KOPT-K1 (cell line): ENCODE measurements around the gene TOR1AIP2.
"Not testable (repeated sequence)": the region's sequence is repeated elsewhere in the genome, so short reads cannot be mapped to it uniquely, and the experiment has no call there.

Source experiments
- H3K27ac ChIP-seq: fragments of 200-600 bp; sonication (generic); 2 replicates; pipeline ENCODE4 v1.5.1; 2016; ENCODE audit warnings: antibody characterized with exemption, mild to moderate bottlenecking, low read depth, low read length; ENCODE audit not compliant: poor library complexity, severe bottlenecking
- H3K36me3 ChIP-seq: fragments of 200-600 bp; sonication (generic); 2 replicates; pipeline ENCODE4 v1.5.1; 2017; ENCODE audit warnings: antibody characterized with exemption, mild to moderate bottlenecking, low read length, moderate library complexity; ENCODE audit not compliant: insufficient read depth
- H3K9me3 ChIP-seq: fragments of 200-600 bp; sonication (generic); 2 replicates; pipeline ENCODE4 v1.5.1; 2017; ENCODE audit warnings: antibody characterized with exemption, low read length, mild to moderate bottlenecking; ENCODE audit not compliant: insufficient read depth, poor library complexity, severe bottlenecking

Gene TOR1AIP2

GRCh38 chr1:179809506-179810366, 67.9 kb downstream of the TOR1AIP2 start:
- Histone ChIP-seq H3K27ac (no peak overlapping the region), H3K9me3 (no peaks in the 10 kb centered on the region)

GRCh38 chr1:179808503-179808902, 69.1 kb downstream of the TOR1AIP2 start:
- no peak overlapping the region for H3K27ac ChIP-seq
- no peaks in the 10 kb centered on the region for H3K36me3 ChIP-seq
- H3K9me3 ChIP-seq = no peaks in the 10 kb centered on the region

More at GRCh38 chr1:179809506-179810366, 67.9 kb downstream of the TOR1AIP2 start:
- no peaks in the 10 kb centered on the region for H3K36me3 ChIP-seq

- Histone ChIP-seq H3K36me3 (no peaks in the 10 kb centered on the region), H3K27ac (no peak overlapping the region), H3K9me3 (no peaks in the 10 kb centered on the region)
Observed at GRCh38 chr1:179807691-179808485, 69.7 kb downstream of the TOR1AIP2 start.

- Histone ChIP-seq H3K9me3 (no peaks in the 10 kb centered on the region), H3K36me3 (no peaks in the 10 kb centered on the region), H3K27ac (no peak overlapping the region)
Observed at GRCh38 chr1:179807291-179807690, 70.3 kb downstream of the TOR1AIP2 start.

GRCh38 chr1:179806333-179806732, 71.3 kb downstream of the TOR1AIP2 start:
- Histone ChIP-seq H3K9me3 (no peaks in the 10 kb centered on the region), H3K36me3 (no peaks in the 10 kb centered on the region), H3K27ac (no peak overlapping the region)

- Histone ChIP-seq H3K36me3 (no peaks in the 10 kb centered on the region), H3K9me3 (no peaks in the 10 kb centered on the region), H3K27ac (no peak overlapping the region)
Observed at GRCh38 chr1:179805291-179806195, 72.1 kb downstream of the TOR1AIP2 start.

GRCh38 chr1:179804417-179804816, 73.2 kb downstream of the TOR1AIP2 start:
- H3K9me3 ChIP-seq, H3K36me3 ChIP-seq, H3K27ac ChIP-seq: not testable (repeated sequence)

- H3K36me3 ChIP-seq = no peaks in the 10 kb centered on the region
- H3K27ac ChIP-seq = no peak overlapping the region
- no peaks in the 10 kb centered on the region for H3K9me3 ChIP-seq
Observed at GRCh38 chr1:179803918-179804317, 73.7 kb downstream of the TOR1AIP2 start.

GRCh38 chr1:179803104-179803503, 74.5 kb downstream of the TOR1AIP2 start:
- H3K9me3 ChIP-seq = no peaks in the 10 kb centered on the region
- H3K27ac ChIP-seq = no peak overlapping the region
- H3K36me3 ChIP-seq = no peaks in the 10 kb centered on the region

- H3K36me3 ChIP-seq = no peaks in the 10 kb centered on the region
- H3K9me3 ChIP-seq = no peaks in the 10 kb centered on the region
- H3K27ac ChIP-seq = no peak overlapping the region
Observed at GRCh38 chr1:179800481-179800880, 77.1 kb downstream of the TOR1AIP2 start.

GRCh38 chr1:179798864-179799516, 78.6 kb downstream of the TOR1AIP2 start:
- no peaks in the 10 kb centered on the region for H3K36me3 ChIP-seq
- no peak overlapping the region for H3K27ac ChIP-seq
- H3K9me3 ChIP-seq = no peaks in the 10 kb centered on the region

GRCh38 chr1:179798213-179798863, 79.3 kb downstream of the TOR1AIP2 start:
- Histone ChIP-seq H3K9me3 (no peaks in the 10 kb centered on the region), H3K27ac (no peak overlapping the region), H3K36me3 (no peaks in the 10 kb centered on the region)

- Histone ChIP-seq H3K36me3 (no peaks in the 10 kb centered on the region), H3K9me3 (no peaks in the 10 kb centered on the region), H3K27ac (no peak overlapping the region)
Observed at GRCh38 chr1:179794669-179795068, 82.9 kb downstream of the TOR1AIP2 start.

GRCh38 chr1:179794146-179794545, 83.5 kb downstream of the TOR1AIP2 start:
- Histone ChIP-seq H3K36me3 (no peaks in the 10 kb centered on the region), H3K27ac (no peak overlapping the region), H3K9me3 (no peaks in the 10 kb centered on the region)
